ENCODE measurements around the gene DGUOK. TPM values are rescaled to one million over a fixed set of nuclear protein-coding genes. Genes with fewer than 3 reads are reported as not detected.

The DGUOK gene
- total RNA-seq, 1 experiment from 2014 or later = 89.7 TPM

GRCh38 chr2:73995810-73996209 is 69.1 kb downstream of the DGUOK start:
- DNase-seq (ENCODE audit: low read depth) = no peak

- no peak for DNase-seq (ENCODE audit: low read depth)
These were observed 71.1 kb downstream of the DGUOK start for GRCh38 chr2:73997813-73998212.

GRCh38 chr2:73998451-73998850 is 71.8 kb downstream of the DGUOK start:
- DNase-seq (ENCODE audit: low read depth) = no peak

GRCh38 chr2:73998933-73999332 is 72.3 kb downstream of the DGUOK start:
- no peak for DNase-seq (ENCODE audit: low read depth)

GRCh38 chr2:73999881-74000597 is 73.4 kb downstream of the DGUOK start:
- no peak for DNase-seq (ENCODE audit: low read depth)

- DNase-seq (ENCODE audit: low read depth) = no peak
These were observed 74.0 kb downstream of the DGUOK start for GRCh38 chr2:74000666-74001065.

- DNase-seq (ENCODE audit: low read depth) = peak; percentile 64
These were observed 74.4 kb downstream of the DGUOK start for GRCh38 chr2:74001121-74001520.

GRCh38 chr2:74001781-74002504 is 75.3 kb downstream of the DGUOK start:
- DNase-seq (ENCODE audit: low read depth) = no peak

- peak; percentile 75 for DNase-seq (ENCODE audit: low read depth)
These were observed 76.1 kb downstream of the DGUOK start for GRCh38 chr2:74002505-74003421.

- DNase-seq (ENCODE audit: low read depth) = peak; percentile 59
These were observed 77.0 kb downstream of the DGUOK start for GRCh38 chr2:74003494-74004211.

- DNase-seq (ENCODE audit: low read depth) = no peak
These were observed 77.8 kb downstream of the DGUOK start for GRCh38 chr2:74004212-74005182.

GRCh38 chr2:74005786-74006185 is 79.1 kb downstream of the DGUOK start:
- DNase-seq (ENCODE audit: low read depth) = no peak

- no peak for DNase-seq (ENCODE audit: low read depth)
These were observed 79.8 kb downstream of the DGUOK start for GRCh38 chr2:74006459-74006858.

- no peak for DNase-seq (ENCODE audit: low read depth)
These were observed 80.4 kb downstream of the DGUOK start for GRCh38 chr2:74007121-74007520.

GRCh38 chr2:74007711-74008110 is 81.0 kb downstream of the DGUOK start:
- DNase-seq (ENCODE audit: low read depth) = no peak

Small RNA genes within 50 kb of the gene (small RNA-seq; reads per million reads assigned to genes)
- gene AC110801.1 (not detected), gene RNA5SP97 (not detected)

Other genes starting within 250 kb of the DGUOK start
- gene TPRKB, start 189.5 kb upstream of the DGUOK start, total RNA-seq (2014; rRNA removed; shearing (Covaris generic)) = 94.5 and 97.8 TPM in 2 replicates
- 38.0 and 49.5 TPM in 2 replicates for gene DUSP11, start 146.8 kb upstream of the DGUOK start, total RNA-seq (2014; rRNA removed; shearing (Covaris generic))
- not detected in 2 replicates for gene C2orf78, start 142.7 kb upstream of the DGUOK start, total RNA-seq (2014; rRNA removed; shearing (Covaris generic))
- gene STAMBP, start 97.9 kb upstream of the DGUOK start, total RNA-seq (2014; rRNA removed; shearing (Covaris generic)) = 41.2 and 52.8 TPM in 2 replicates
- not detected in 2 replicates for gene ACTG2, start 33.9 kb upstream of the DGUOK start, total RNA-seq (2014; rRNA removed; shearing (Covaris generic))
- 3.1 and 4.4 TPM in 2 replicates for gene TET3, start 58.0 kb downstream of the DGUOK start, total RNA-seq (2014; rRNA removed; shearing (Covaris generic))
- 125 and 156 TPM in 2 replicates for gene BOLA3, start 221.0 kb downstream of the DGUOK start, total RNA-seq (2014; rRNA removed; shearing (Covaris generic))

Measured in HT1080 (cell line).